Mesothelial cell of epicardium (in vitro differentiated cells): ENCODE data around the gene ZNF710. TPM values are rescaled to one million over a fixed set of nuclear protein-coding genes. Genes with fewer than 3 reads are reported as not detected.

Experiments used
- DNase-seq, 2 experiments: peaks; one replicate each; pipeline ENCODE4 v3.0.0; 2021; ENCODE audit warnings: low spot score in 2 of 2; ENCODE audit not compliant: unreplicated experiment in 2 of 2
- H3K27ac Mint-ChIP-seq: 2 replicates; pipeline ENCODE4 v1.8.0; 2021; ENCODE audit warnings: mixed read lengths
- H3K27me3 Mint-ChIP-seq: 2 replicates; pipeline ENCODE4 v1.8.0; 2021; ENCODE audit warnings: low read depth, mixed read lengths
- H3K36me3 Mint-ChIP-seq: 2 replicates; pipeline ENCODE4 v1.8.0; 2021; ENCODE audit warnings: mixed read lengths
- H3K4me1 Mint-ChIP-seq: 2 replicates; pipeline ENCODE4 v1.8.0; 2021; ENCODE audit warnings: mixed read lengths
- H3K4me3 Mint-ChIP-seq: 2 replicates; pipeline ENCODE4 v1.8.0; 2021; ENCODE audit warnings: mild to moderate bottlenecking, moderate library complexity, mixed read lengths
- H3K9me3 Mint-ChIP-seq: 2 replicates; pipeline ENCODE4 v1.8.0; 2021; ENCODE audit warnings: mixed read lengths
- CTCF ChIP-seq: fragments of 200-600 bp; sonication (generic); IDR thresholded peaks from one replicate; pipeline ENCODE4 v1.5.0; 2021; ENCODE audit warnings: antibody characterized with exemption; ENCODE audit not compliant: unreplicated experiment
- total RNA-seq: library from RNA; stranded (reverse); gene quantifications from 3 replicates; pipeline ENCODE4 v1.2.1, GENCODE V29; 2021

ZNF710 gene
- total RNA-seq, 1 donor from 2014 or later = 30.4 TPM

- H3K4me1 Mint-ChIP-seq = peaks cover 46% of the 10 kb centered on the region
- no peaks in the 10 kb centered on the region for H3K36me3 Mint-ChIP-seq
- no peak overlapping the region for H3K4me3 Mint-ChIP-seq
- peak overlapping the region; percentile 67 for H3K27ac Mint-ChIP-seq
- H3K9me3 Mint-ChIP-seq = no peaks in the 10 kb centered on the region
- no peak for TF ChIP-seq CTCF
- H3K27me3 Mint-ChIP-seq = no peaks in the 10 kb centered on the region
- DNase-seq = no peak
Observed at GRCh38 chr15:90058775-90059174, 57.7 kb downstream of the ZNF710 start.

GRCh38 chr15:90059208-90059985, 58.3 kb downstream of the ZNF710 start:
- no peaks in the 10 kb centered on the region for H3K9me3 Mint-ChIP-seq
- no peaks in the 10 kb centered on the region for H3K27me3 Mint-ChIP-seq
- H3K27ac Mint-ChIP-seq = peak overlapping the region; percentile 82
- H3K4me1 Mint-ChIP-seq = peaks cover 42% of the 10 kb centered on the region
- H3K36me3 Mint-ChIP-seq = no peaks in the 10 kb centered on the region
- TF ChIP-seq CTCF = no peak
- no peak for DNase-seq
- no peak overlapping the region for H3K4me3 Mint-ChIP-seq

- Mint-ChIP-seq H3K27ac (no peak overlapping the region), H3K4me3 (no peak overlapping the region), H3K4me1 (peaks cover 33% of the 10 kb centered on the region), H3K9me3 (no peaks in the 10 kb centered on the region), H3K27me3 (no peaks in the 10 kb centered on the region), H3K36me3 (no peaks in the 10 kb centered on the region)
- no peak for DNase-seq
- no peak for TF ChIP-seq CTCF
Observed at GRCh38 chr15:90060797-90061196, 59.7 kb downstream of the ZNF710 start.

- DNase-seq = no peak
- Mint-ChIP-seq H3K4me3 (peak overlapping the region; percentile 26), H3K4me1 (peaks cover 33% of the 10 kb centered on the region), H3K27me3 (no peaks in the 10 kb centered on the region), H3K9me3 (no peaks in the 10 kb centered on the region), H3K36me3 (peaks cover 4% of the 10 kb centered on the region), H3K27ac (peak overlapping the region; percentile 90)
- no peak for TF ChIP-seq CTCF
Observed at GRCh38 chr15:90062023-90062442, 60.9 kb downstream of the ZNF710 start.

GRCh38 chr15:90062462-90062932, 61.4 kb downstream of the ZNF710 start:
- Mint-ChIP-seq H3K4me1 (peaks cover 33% of the 10 kb centered on the region), H3K4me3 (peak overlapping the region; percentile 26), H3K9me3 (no peaks in the 10 kb centered on the region), H3K27me3 (no peaks in the 10 kb centered on the region), H3K36me3 (peaks cover 4% of the 10 kb centered on the region), H3K27ac (peak overlapping the region; percentile 90)
- DNase-seq = no peak
- no peak for TF ChIP-seq CTCF
